HG03095 (cell line): ENCODE data around the gene GPANK1.
A peak's percentile ranks its signal among the peaks of the same experiment; 100 is the strongest.
"Not testable (repeated sequence)": the region's sequence is repeated elsewhere in the genome, so short reads cannot be mapped to it uniquely, and the experiment has no call there.

ENCODE experiments used
- ATAC-seq: cut with Tn5 transposase; IDR thresholded peaks from one replicate; pipeline ENCODE4 v1.9.1; 2021; ENCODE audit warnings: moderate library complexity; ENCODE audit not compliant: unreplicated experiment

Gene GPANK1

GRCh38 chr6:31664790-31665500 lies at the start of gene GPANK1:
GPANK1 (minus strand) TSS chr6:31664997; CDS start chr6:31664478, 519 bp downstream.
- no peak for ATAC-seq

GRCh38 chr6:31713991-31714684 lies 49.3 kb upstream of the GPANK1 start:
- no peak for ATAC-seq

GRCh38 chr6:31713465-31713864 lies 48.7 kb upstream of the GPANK1 start:
- ATAC-seq: no peak

- no peak for ATAC-seq
Observed at GRCh38 chr6:31712296-31712695, 47.5 kb upstream of the GPANK1 start.

- no peak for ATAC-seq
Observed at GRCh38 chr6:31711233-31711632, 46.4 kb upstream of the GPANK1 start.

- ATAC-seq: no peak
Observed at GRCh38 chr6:31710523-31711219, 45.9 kb upstream of the GPANK1 start.

- ATAC-seq: not testable (repeated sequence)
Observed at GRCh38 chr6:31709157-31709556, 44.4 kb upstream of the GPANK1 start.

- ATAC-seq: no peak
Observed at GRCh38 chr6:31708224-31708623, 43.4 kb upstream of the GPANK1 start.

GRCh38 chr6:31707701-31708100 lies 42.9 kb upstream of the GPANK1 start:
- ATAC-seq: no peak

GRCh38 chr6:31706599-31706998 lies 41.8 kb upstream of the GPANK1 start, which contains the start of gene LY6G6F:
LY6G6F (plus strand) TSS chr6:31706866; CDS start chr6:31706907, 41 bp downstream.
- ATAC-seq: no peak

- ATAC-seq: no peak
Observed at GRCh38 chr6:31705931-31706330, 41.1 kb upstream of the GPANK1 start.

GRCh38 chr6:31702819-31703716 lies 38.3 kb upstream of the GPANK1 start, which contains the start of gene ABHD16A:
ABHD16A (minus strand) TSS chr6:31703324; CDS start chr6:31703281, 43 bp downstream.
- peak; percentile 74 for ATAC-seq

GRCh38 chr6:31702405-31702818 lies 37.6 kb upstream of the GPANK1 start:
- no peak for ATAC-seq

GRCh38 chr6:31701666-31702404 lies 37.0 kb upstream of the GPANK1 start:
- no peak for ATAC-seq

GRCh38 chr6:31700740-31701401 lies 36.1 kb upstream of the GPANK1 start:
- no peak for ATAC-seq

GRCh38 chr6:31697555-31697954 lies 32.8 kb upstream of the GPANK1 start:
- no peak for ATAC-seq

- ATAC-seq: no peak
Observed at GRCh38 chr6:31693535-31693934, 28.7 kb upstream of the GPANK1 start.

- no peak for ATAC-seq
Observed at GRCh38 chr6:31692886-31693285, 28.1 kb upstream of the GPANK1 start.

GRCh38 chr6:31692353-31692752 lies 27.6 kb upstream of the GPANK1 start:
- ATAC-seq: no peak
